Ureter (tissue), 1 donor: ENCODE results near the gene HOXD1. TPM values are rescaled to one million over a fixed set of nuclear protein-coding genes. Genes with fewer than 3 reads are reported as not detected.

Experiments used
- DNase-seq: peaks from one replicate; pipeline ENCODE4 v3.0.0-alpha.2; 2020; ENCODE audit warnings: low spot score
- total RNA-seq: library from RNA; stranded (reverse); gene quantifications from one replicate; pipeline ENCODE4 v1.2.4, GENCODE V29; 2023
- donor health status: DM: yes; HTN: yes; CAD: no.

HOXD1 gene
- total RNA-seq, 1 donor from 2014 or later: 11.1 TPM

DNA sequence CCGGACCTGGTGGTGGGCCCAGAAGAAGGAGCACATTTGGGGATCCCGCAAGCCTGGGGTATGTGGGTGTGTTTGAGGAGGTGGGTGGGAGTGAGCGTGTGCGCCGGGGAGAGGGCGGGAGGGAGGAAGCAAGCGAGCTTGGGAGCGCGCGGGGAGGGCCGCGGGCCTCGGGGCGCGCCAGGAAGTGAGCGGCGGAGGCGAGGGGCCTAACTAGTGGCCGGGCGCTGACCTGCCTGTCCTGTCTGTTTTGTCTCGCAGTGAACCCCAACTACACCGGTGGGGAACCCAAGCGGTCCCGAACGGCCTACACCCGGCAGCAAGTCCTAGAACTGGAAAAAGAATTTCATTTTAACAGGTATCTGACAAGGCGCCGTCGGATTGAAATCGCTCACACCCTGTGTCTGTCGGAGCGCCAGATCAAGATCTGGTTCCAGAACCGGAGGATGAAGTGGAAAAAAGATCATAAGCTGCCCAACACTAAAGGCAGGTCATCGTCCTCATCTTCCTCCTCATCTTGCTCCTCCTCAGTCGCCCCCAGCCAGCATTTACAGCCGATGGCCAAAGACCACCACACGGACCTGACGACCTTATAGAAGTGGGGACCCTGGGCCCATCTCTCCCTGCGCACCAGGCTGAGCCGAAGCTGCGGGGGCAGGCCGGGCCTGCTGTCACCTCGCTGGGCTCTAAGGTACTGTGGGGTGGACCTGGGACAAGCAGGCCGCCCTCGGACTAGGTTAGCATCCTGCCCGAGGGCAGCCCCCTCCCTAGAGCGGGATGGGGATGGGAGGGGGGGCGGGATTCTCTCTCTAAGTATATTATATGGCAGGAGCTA is 35.9 kb upstream of the HOXD1 start:
- DNase-seq: no peak

- no peak for DNase-seq
These were observed 33.8 kb upstream of the HOXD1 start for GRCh38 chr2:176154576-176155252.

- no peak for DNase-seq
These were observed 33.0 kb upstream of the HOXD1 start for GRCh38 chr2:176155356-176156044.

- no peak for DNase-seq
These were observed 32.1 kb upstream of the HOXD1 start for GRCh38 chr2:176156301-176156806.

GRCh38 chr2:176156807-176157498 is 31.5 kb upstream of the HOXD1 start, which contains the start of gene HOXD3:
Gene HOXD3 (plus strand): TSS chr2:176157307. CDS start chr2:176169115, 11,808 bp downstream.
- no peak for DNase-seq

- no peak for DNase-seq
These were observed 30.8 kb upstream of the HOXD1 start for GRCh38 chr2:176157499-176158185.

DNA sequence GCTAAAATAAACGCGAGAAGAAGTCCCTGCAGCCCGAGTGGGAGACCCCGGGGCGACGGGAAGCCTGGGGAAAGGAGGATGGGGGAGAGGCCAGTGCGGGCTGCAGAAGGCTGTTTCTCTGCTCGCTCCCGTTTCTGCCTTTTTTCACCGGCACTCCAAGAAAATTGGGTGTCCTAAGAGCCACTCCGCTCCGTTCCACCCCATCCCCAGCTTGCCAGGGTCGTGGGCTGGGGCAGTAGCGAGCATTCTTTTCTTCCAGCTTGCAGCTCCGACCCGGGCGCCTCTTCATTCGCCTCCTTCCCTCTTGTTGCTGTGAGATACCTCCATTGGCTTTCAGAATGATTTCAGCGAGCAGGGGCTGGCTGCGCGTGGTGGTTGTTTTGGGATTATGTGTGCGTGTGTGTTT is 30.3 kb upstream of the HOXD1 start:
- no peak for DNase-seq

- no peak for DNase-seq
These were observed 29.4 kb upstream of the HOXD1 start for GRCh38 chr2:176158855-176159662.

GRCh38 chr2:176159663-176160250 is 28.7 kb upstream of the HOXD1 start:
- DNase-seq: no peak

GRCh38 chr2:176160251-176160985 is 28.1 kb upstream of the HOXD1 start:
- no peak for DNase-seq

GRCh38 chr2:176160986-176161824 is 27.3 kb upstream of the HOXD1 start:
- no peak for DNase-seq

DNA sequence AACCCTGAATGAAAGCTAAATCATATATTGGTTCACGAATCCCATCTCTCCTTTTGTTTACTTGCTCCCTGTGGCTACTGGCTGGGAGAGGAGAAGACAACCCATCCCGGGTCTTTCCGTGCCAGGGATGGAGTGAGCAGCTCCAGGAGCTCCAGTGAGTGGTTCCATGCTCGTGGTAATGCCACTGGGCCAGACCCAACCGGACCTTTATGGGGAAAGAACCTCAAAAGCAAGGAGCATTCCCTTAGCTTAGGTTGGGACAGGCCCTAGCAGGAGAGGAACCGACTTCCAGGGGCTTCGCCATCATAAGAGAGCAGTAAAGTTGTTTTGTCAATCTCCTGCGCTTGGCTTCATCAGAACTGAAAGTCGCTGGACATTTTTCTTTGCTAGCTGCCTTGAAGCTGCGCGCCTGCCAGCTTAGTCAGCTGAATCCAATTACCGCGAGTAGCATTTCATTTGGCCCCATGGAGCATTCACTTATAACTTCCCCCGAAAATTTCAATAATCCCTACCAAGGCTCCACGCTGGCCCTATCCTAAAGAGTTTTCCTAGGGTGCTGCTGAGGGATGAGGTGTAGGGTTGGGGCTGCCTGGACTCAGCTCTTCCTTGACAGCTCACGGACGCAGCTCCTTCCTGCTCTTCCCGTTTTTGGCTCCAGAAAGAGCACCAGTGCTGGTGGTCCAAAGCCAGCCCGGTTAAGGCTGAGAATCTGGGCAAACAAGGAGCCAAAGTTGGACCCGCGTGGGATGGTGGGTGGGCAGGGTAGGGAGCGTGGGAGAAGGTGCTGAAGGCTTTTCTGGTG is 26.4 kb upstream of the HOXD1 start:
- no peak for DNase-seq

DNA sequence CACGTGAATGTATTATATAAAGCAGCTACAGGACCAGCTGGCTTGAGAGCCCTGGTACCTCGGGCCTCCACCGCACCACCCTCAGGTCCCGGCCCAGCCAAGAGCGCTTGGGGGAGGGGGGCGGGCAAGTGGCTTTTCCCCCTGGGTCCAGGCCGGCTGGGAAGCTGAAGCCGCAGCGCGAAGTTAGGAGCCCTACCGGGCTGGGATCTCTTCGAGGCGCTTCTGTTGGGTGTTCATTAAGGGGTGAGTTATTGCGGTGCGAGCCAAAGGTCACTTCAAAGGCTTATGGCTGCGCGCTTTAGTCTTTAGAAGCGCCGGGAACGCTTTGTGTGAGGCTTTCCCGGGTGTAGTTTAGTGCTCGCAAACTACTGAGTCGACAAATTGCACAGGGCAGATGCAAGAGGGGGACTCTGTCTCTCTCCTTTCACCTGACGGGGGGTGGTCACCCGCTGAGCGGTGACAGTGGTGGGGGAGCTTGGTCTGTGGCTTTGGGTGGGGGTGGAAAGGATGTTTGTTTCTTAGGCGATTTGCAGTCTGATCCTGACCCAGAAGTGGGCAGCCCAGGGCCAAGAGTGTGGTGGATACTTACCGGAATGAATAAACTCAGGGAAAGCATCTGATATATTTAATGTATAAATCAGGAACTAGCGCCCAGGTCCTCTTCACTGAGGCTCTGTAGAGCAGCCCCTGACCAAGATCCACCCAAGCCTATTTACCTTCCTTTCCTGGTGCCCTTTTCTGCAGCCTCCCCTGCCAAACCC is 25.4 kb upstream of the HOXD1 start:
- DNase-seq: no peak

GRCh38 chr2:176163672-176164056 is 24.8 kb upstream of the HOXD1 start:
- no peak for DNase-seq

GRCh38 chr2:176164201-176164600 is 24.3 kb upstream of the HOXD1 start:
- no peak for DNase-seq

GRCh38 chr2:176164611-176165369 is 23.7 kb upstream of the HOXD1 start:
- DNase-seq: no peak
